Esophagus muscularis mucosa (tissue), 4 donors: ENCODE data around the gene CP. TPM values are rescaled to one million over a fixed set of nuclear protein-coding genes. Genes with fewer than 3 reads are reported as not detected.

Source experiments
- DNase-seq: peaks from one replicate; pipeline ENCODE4 v3.0.0-alpha.2; 2017; ENCODE audit errors: extremely low spot score
- H3K27ac ChIP-seq, 4 donors: fragments of 200-600 bp; sonication (generic); replicated peaks in 1 of 4; 1 replicate in 3 of 4; 2 replicates in 1 of 4; pipeline ENCODE4 v1.5.1; 2016 to 2019; ENCODE audit warnings: mild to moderate bottlenecking in 1 of 4
- H3K27me3 ChIP-seq, 4 donors: fragments of 200-600 bp; sonication (generic); one replicate each; pipeline versions ENCODE4 v1.5.1 to v1.6.0; 2016 to 2019
- H3K36me3 ChIP-seq, 4 donors: fragments of 200-600 bp; sonication (generic); one replicate each; pipeline ENCODE4 v1.5.1; 2016 to 2019
- H3K4me1 ChIP-seq, 4 donors: fragments of 200-600 bp; sonication (generic); one replicate each; pipeline ENCODE4 v1.5.1; 2016 to 2019
- H3K4me3 ChIP-seq, 4 donors: fragments of 200-600 bp; sonication (generic); 1 replicate in 2 of 4; 2 replicates in 2 of 4; pipeline ENCODE4 v1.5.1; 2016 to 2019; ENCODE audit warnings: mild to moderate bottlenecking in 4 of 4, moderate library complexity in 1 of 4
- H3K9me3 ChIP-seq, 4 donors: fragments of 200-600 bp; sonication (generic); 1 replicate in 3 of 4; 2 replicates in 1 of 4; pipeline ENCODE4 v1.5.1; 2016 to 2019
- EP300 ChIP-seq: sonication (generic); formaldehyde crosslinking; IDR thresholded peaks from one replicate; pipeline ENCODE4 v1.6.1; 2017; ENCODE audit warnings: antibody characterized with exemption
- POLR2A ChIP-seq: fragments of 450-650 bp; IDR thresholded peaks from one replicate; pipeline ENCODE4 v1.6.1; 2017; ENCODE audit warnings: antibody characterized with exemption, moderate library complexity, mild to moderate bottlenecking, low read depth
- POLR2AphosphoS5 ChIP-seq, 2 donors: sonication (generic); formaldehyde crosslinking; IDR thresholded peaks; one replicate each; pipeline ENCODE4 v1.6.1; 2017; ENCODE audit warnings: antibody characterized with exemption in 2 of 2
- WGBS: methylation state at CpG from one replicate; pipeline ENCODE4 v1.1.5; 2018; 5-methylcytosine and 5-hydroxymethylcytosine counted together
- intact Hi-C: fragments of 100-400 bp; cut with DNase I; formaldehyde crosslinking; loops from one replicate; pipeline ENCODE4 v1.15.1; 2023
- total RNA-seq, 4 donors: library from RNA; depleted of rRNA; stranded (reverse); fragments of >200 nt; gene quantifications; one replicate each; pipeline versions ENCODE4 v1.1.0 to v1.2.1, GENCODE V29; 2016
- TF ChIP-seq, protein P1 (sequence below), 3 experiments: fragments of 200-600 bp in 2 of 3; fragments of 450-650 bp in 1 of 3; sonication (generic) in 2 of 3; IDR thresholded peaks; one replicate each; pipeline ENCODE4 v1.5.1; 2017 to 2019; ENCODE audit warnings: antibody characterized with exemption in 3 of 3, mild to moderate bottlenecking in 2 of 3, moderate library complexity in 1 of 3

Gene CP
- total RNA-seq, 4 donors from 2014 or later: 5.6 to 8.1 (median 6.0) TPM

DNA sequence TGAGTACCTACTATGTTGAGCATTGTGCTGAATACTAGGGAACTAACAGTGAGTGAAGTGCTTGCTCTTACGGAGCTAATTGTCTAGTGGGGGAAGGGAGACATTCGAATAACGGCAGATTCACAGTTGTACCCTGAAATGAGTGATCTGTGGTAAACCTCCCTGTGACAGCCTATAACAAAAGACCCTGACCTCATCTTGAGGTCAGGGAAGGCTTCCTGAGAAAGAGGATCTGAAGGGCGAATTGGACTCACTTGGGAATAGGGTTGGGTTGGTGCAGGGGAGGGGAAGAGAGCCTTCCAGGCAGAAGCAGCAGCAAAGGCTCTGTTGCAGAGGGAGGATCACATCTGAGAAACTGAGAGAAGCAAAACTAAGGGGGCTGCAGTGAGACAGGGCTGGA lies 78.9 kb downstream of the CP start:
- H3K4me3 ChIP-seq: no peak overlapping the region

DNA sequence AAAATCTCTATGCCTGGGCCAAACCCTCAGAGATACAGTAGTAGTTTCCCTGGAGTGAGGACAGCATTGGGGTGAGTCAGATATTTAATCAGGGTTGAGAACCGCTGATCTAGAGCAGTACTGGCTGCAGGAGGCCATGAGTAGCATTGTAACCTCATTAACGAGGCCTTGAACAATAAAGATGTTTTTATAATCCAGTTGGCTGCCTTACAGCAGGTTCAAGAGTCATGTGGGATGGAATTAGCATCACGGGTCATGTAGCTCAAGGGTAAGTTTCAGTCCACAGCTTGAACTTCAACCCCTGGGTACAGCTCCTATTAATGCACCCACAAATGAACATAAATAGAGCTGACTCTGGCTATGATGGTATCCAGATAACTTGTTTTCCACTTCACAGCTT lies 87.1 kb downstream of the CP start:
- Histone ChIP-seq H3K27ac (no peak overlapping the region), H3K36me3 (no peaks in the 10 kb centered on the region), H3K9me3 (no peaks in the 10 kb centered on the region), H3K4me1 (peaks cover 20 to 38% (median 35%) of the 10 kb centered on the region in 4 donors), H3K4me3 (no peak overlapping the region), H3K27me3 (no peaks in the 10 kb centered on the region)
- TF ChIP-seq EP300: no peak
- TF ChIP-seq POLR2AphosphoS5 (IDR thresholded peaks at IDR 0.05): no peak
- TF ChIP-seq POLR2A: no peak
- TF ChIP-seq, protein P1, sequence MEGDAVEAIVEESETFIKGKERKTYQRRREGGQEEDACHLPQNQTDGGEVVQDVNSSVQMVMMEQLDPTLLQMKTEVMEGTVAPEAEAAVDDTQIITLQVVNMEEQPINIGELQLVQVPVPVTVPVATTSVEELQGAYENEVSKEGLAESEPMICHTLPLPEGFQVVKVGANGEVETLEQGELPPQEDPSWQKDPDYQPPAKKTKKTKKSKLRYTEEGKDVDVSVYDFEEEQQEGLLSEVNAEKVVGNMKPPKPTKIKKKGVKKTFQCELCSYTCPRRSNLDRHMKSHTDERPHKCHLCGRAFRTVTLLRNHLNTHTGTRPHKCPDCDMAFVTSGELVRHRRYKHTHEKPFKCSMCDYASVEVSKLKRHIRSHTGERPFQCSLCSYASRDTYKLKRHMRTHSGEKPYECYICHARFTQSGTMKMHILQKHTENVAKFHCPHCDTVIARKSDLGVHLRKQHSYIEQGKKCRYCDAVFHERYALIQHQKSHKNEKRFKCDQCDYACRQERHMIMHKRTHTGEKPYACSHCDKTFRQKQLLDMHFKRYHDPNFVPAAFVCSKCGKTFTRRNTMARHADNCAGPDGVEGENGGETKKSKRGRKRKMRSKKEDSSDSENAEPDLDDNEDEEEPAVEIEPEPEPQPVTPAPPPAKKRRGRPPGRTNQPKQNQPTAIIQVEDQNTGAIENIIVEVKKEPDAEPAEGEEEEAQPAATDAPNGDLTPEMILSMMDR (IDR thresholded peaks at IDR 0.05): no peak
- WGBS: 70% methylated on average over 3 of the region's 3 CpGs
- intact Hi-C loops: no loop called here
- no peak for DNase-seq

More for the DNA sequence above, 78.9 kb downstream of the CP start:
- H3K27ac ChIP-seq: no peak overlapping the region
- no peak for DNase-seq
- intact Hi-C loops: no loop called here
- H3K36me3 ChIP-seq: peaks cover 0 to 38% (median 26%) of the 10 kb centered on the region in 4 donors
- TF ChIP-seq, protein P1 (IDR thresholded peaks at IDR 0.05): no peak
- TF ChIP-seq EP300 (no peak), POLR2AphosphoS5 (IDR thresholded peaks at IDR 0.05) (no peak), POLR2A (no peak)
- H3K9me3 ChIP-seq: no peaks in the 10 kb centered on the region
- WGBS: 83% methylated on average over 4 of the region's 4 CpGs
- H3K27me3 ChIP-seq: no peaks in the 10 kb centered on the region
- no peaks in the 10 kb centered on the region for H3K4me1 ChIP-seq

DNA sequence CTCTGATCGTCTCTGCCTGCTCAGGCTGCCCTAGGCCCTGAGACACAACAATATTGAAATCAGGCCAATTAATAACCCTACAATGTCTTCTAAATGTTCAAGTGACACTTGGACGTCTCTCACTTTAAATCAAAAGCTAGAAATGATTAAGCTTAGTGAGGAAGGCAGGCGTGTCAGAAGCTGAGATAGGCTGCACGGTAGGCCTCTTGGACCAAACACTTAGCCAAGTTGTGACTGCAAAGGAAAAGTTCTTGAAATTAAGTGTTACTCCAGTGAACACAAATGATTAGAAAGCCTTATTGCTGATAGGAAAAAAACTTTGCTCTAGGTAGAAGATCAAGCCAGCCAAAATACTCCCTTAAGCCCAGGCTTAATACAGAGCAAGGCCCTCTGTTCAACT lies 90.0 kb downstream of the CP start:
- Histone ChIP-seq H3K9me3 (no peaks in the 10 kb centered on the region), H3K36me3 (no peaks in the 10 kb centered on the region), H3K27me3 (no peaks in the 10 kb centered on the region), H3K27ac (peak overlapping the region; percentile 3 to 86 (median 84)), H3K4me1 (peaks cover 20 to 48% (median 45%) of the 10 kb centered on the region in 4 donors), H3K4me3 (peak overlapping the region in 1 of 4 donors; percentile 13)
- intact Hi-C loops: no loop called here
- WGBS: 75% methylated on average over 4 of the region's 4 CpGs
- TF ChIP-seq EP300: no peak
- no peak for TF ChIP-seq POLR2AphosphoS5 (IDR thresholded peaks at IDR 0.05)
- no peak for TF ChIP-seq POLR2A
- TF ChIP-seq, protein P1 (IDR thresholded peaks at IDR 0.05): no peak
- no peak for DNase-seq

DNA sequence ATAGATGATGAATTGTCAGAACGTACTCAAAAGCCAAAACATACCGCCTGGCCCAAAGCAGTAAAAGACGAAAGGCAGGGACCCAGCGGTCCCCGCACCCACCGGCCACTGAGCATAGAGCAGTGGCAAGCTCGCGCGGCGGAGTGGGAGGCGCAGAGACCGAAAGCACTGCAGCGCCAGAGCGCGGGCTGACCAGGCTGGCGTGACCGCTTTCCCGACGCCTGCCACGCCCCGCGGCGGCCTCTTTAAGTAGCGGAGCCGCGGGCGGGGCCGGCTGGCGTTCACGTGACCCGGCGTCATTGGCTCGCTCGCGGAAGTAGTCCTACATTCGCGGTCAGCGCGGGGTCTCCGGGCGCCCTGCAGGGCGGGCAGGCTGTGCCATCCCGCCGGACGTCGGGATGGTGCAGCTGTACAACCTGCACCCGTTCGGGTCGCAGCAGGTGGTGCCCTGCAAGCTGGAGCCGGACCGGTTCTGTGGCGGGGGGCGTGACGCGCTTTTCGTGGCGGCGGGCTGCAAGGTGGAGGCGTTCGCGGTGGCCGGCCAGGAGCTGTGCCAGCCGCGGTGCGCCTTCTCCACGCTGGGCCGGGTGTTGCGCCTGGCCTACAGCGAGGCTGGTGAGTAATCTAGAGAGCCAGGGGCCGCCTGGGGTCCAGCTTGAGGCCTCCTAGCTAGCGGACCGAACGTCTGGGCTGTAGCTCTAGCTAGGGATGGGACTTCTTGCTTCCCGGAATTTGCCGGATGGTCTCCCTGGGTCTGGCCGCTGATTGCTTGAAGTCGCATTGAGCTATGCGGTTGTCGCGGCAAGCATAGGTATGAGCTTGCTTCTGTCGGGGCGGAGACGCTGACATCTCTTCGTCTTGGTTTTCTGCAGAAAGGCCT lies 92.1 kb downstream of the CP start, which contains the start of gene HPS3:
TSS of gene HPS3 (plus strand) at position 313 of the 880 bp plus-strand sequence. CDS start at position 399, 86 bp downstream.
- H3K9me3 ChIP-seq: no peaks in the 10 kb centered on the region
- 1% methylated on average over 29 of the region's 84 CpGs for WGBS
- intact Hi-C loops: loop anchor here (5.0 kb wide), 1 partner anchor 258 kb away; no protein-coding TSS in a partner anchor
- peaks cover 20 to 43% (median 40%) of the 10 kb centered on the region in 4 donors for H3K4me1 ChIP-seq
- peak; percentile 97 for DNase-seq
- H3K36me3 ChIP-seq: no peaks in the 10 kb centered on the region
- TF ChIP-seq EP300: no peak
- TF ChIP-seq, protein P1 (IDR thresholded peaks at IDR 0.05): peak in 1 of 3 experiments; percentile 6
- peak; percentile 98 for TF ChIP-seq POLR2AphosphoS5 (IDR thresholded peaks at IDR 0.05)
- TF ChIP-seq POLR2A: peak; percentile 60
- peak within 1 kb of the TSS; percentile 83 to 88 (median 86) for H3K27ac ChIP-seq
- peak within 1 kb of the TSS; percentile 78 to 98 (median 84) for H3K4me3 ChIP-seq
- no peaks in the 10 kb centered on the region for H3K27me3 ChIP-seq
